GM18499 (cell line): Measurements from ENCODE around the gene WDR59.
A peak's percentile ranks its signal among the peaks of the same experiment; 100 is the strongest.
"Not testable (repeated sequence)": the region's sequence is repeated elsewhere in the genome, so short reads cannot be mapped to it uniquely, and the experiment has no call there.

Experiments used
- ATAC-seq: cut with Tn5 transposase; IDR thresholded peaks from one replicate; pipeline ENCODE4 v1.9.1; 2021; ENCODE audit warnings: moderate number of reproducible peaks; ENCODE audit not compliant: insufficient read depth, unreplicated experiment

The WDR59 gene, protein sequence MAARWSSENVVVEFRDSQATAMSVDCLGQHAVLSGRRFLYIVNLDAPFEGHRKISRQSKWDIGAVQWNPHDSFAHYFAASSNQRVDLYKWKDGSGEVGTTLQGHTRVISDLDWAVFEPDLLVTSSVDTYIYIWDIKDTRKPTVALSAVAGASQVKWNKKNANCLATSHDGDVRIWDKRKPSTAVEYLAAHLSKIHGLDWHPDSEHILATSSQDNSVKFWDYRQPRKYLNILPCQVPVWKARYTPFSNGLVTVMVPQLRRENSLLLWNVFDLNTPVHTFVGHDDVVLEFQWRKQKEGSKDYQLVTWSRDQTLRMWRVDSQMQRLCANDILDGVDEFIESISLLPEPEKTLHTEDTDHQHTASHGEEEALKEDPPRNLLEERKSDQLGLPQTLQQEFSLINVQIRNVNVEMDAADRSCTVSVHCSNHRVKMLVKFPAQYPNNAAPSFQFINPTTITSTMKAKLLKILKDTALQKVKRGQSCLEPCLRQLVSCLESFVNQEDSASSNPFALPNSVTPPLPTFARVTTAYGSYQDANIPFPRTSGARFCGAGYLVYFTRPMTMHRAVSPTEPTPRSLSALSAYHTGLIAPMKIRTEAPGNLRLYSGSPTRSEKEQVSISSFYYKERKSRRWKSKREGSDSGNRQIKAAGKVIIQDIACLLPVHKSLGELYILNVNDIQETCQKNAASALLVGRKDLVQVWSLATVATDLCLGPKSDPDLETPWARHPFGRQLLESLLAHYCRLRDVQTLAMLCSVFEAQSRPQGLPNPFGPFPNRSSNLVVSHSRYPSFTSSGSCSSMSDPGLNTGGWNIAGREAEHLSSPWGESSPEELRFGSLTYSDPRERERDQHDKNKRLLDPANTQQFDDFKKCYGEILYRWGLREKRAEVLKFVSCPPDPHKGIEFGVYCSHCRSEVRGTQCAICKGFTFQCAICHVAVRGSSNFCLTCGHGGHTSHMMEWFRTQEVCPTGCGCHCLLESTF

DNA sequence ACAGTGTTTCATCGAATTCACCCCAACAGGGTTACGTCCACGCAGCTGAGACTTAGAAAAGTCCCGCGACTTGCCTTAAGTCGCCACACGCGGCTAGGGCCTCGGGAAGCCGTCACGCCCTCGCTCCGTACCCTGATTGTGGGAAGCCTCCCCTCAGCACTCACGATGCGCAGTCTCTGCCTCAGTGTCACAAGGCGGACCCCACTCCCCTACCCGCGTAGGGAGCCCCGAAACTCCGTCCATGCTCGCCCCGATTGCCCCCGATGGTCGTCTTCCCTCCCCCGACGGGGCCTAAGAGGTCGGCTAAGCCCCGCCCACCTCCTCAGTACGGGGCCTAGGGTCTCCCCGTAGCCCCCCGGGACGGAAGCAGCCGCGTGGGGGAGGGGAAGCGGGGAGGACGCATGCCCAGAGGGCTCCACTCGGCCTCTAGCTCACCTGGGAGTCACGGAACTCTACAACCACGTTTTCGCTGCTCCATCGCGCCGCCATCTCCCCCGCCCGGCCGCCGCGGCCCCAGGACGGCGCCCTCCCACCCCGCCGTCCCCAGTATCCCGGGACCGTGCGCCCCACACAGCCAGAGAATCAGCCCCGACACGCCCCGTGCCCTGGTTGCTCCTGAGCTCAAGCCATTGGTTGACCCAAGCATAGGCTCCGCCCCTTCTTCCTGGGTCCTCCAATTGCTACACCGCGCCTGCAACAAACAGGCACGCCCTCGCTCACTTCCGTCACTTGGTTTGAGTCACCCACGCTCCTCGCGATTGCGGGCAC is at the start of gene WDR59:
TSS of gene WDR59 (minus strand) at position 595 of the 768 bp plus-strand sequence. CDS start at position 489, 106 bp downstream.
- ATAC-seq: peak; percentile 99

DNA sequence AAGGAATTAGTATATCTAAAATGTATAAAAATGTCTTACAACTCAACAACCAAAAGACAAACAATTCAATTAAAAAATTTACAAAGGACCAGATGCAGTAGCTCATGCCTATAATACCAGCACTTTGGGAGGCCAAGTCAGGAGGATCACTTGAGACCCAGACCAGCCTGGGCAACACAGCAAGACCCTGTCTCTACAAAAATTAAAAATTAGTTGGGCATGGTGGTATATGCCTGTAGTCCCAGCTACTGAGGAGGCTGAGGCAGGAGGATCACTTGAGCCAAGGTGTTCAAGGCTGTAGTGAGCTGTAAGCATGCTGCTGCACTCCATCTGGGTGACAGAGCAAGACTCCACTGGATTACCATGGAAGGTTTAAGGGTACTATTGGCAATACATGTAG is 47.7 kb upstream of the WDR59 start:
- ATAC-seq: no peak

DNA sequence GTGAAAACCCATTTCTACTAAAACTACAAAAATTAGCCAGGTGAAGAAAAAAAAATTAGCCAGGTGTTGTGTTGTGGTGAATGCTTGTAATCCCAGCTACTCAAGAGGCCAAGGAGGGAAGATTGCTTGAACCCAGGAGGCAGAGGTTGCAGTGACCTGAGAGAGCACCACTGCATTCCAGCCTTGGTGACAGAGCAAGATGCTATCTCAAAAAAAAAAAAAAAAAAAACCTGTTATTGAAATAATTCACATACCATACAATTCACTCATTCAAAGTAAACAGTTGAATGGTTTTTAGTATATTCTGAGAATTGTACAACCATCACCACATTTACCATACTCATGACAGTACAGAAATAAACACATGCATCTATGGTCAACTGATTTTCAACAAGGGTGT is 44.9 kb upstream of the WDR59 start:
- no peak for ATAC-seq

DNA sequence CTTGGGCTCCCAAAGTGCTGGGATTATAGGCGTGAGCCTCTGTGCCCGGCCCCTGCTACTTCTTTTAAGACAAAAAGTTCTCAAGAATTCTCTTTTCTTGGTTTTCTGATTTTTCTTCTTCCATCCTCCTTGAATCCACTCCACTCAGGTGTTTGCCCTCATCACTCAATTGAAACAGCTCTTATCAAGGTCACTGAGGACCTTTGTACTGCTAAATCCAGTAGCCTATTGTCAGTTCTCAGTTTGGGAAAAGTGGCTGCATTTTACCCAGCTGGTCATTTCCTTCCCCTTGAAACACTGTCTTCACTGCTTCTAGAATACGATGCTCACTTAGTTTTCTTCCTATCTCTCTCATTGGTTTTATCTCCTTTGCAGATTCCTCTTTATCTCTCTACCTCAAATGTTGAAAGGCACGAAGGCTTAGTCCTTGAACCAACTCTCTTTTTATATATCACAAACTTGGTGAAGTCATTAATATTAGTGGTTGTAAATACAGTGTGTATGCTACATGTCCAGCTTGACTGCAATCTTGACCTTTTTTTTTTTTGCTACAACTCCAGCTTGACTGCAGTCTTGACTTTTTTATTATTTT is 43.7 kb upstream of the WDR59 start:
- ATAC-seq: no peak

DNA sequence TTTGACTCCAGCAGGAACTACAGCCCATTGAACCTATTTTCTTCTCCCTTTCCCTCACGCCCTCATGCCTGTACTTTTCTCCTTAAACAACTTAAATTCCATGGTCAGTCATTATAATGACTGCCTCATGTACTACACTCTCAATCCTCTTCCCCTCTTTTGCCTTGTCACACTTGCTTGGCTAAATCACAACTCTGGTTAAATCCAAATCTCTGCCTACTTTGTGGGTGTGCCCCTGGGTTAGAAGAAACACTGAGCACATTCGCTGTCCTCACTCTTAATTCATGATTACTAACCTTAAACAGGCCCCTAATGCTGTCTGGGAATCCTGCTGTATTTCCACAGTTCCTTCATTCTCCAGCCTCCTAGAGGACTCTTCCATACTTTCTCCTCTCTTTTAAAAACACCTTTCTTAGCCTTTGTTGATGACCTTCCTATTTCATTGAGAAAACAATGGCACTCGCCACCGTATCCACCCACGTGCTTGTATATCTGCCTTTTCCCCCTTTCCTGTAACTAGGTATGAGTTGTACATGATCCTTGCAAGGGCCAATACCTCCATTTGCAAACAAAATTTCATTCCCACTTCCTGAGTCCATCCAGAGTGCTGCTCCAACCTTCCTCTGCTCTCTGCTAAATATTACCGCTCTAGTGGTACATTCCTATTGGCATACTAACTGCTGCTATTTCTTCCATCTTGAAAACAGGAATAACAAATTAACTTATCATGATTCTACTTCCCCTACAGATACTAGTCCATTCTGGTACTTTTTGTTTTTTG is 42.8 kb upstream of the WDR59 start:
- ATAC-seq: no peak

DNA sequence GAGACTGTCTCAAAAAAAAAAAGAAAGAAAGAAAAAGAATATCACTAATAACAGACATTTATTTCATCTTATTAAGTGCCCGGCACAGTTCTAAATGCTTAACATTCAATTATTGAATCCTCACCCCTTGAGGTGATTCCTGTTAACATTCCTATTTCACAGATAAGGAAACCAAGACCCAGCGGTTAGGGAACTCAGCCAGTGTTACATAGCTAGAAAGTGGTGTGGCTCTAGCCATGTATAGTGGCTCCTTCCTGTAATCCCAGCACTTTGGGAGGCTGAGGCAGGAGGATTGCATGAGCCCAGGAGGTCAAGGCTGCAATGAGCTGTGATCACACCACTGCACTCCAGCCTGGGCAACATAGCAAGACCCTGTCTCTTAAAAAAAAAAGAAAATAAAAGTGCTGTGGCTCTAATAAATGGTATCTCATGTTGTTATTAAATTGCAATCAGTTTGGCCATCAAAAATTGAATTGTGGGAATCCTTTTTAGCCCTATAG is 42.0 kb upstream of the WDR59 start:
- ATAC-seq: no peak

DNA sequence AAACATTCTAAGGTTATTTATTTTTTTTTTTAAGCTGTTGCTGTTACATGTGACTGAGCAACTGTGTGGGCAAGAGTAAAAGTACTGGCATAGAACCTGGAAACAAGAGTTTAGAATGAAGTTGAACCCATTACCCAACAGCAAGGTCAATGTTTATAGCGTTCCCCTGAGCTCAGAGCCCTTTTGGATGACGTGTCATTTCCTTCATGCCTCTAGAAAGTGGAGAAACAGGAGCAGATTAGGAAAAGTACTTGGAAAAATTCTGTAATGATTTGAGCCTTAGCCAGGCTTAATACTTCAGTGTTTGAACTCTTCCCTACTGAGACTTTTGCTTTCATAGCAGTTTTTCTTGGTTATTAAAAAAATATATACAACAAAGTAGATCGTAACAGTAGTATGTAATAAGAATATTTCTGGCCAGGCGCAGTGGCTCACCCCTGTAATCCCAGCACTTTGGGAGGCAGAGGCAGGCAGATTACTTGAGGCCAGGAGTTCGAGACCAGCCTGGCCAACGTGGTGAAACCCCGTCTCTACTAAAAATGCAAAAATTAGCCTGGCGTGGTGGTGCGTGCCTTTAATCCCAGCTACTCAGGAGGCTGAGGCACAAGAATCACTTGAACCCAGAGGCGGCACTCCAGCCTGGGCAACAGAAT is 41.4 kb upstream of the WDR59 start:
- ATAC-seq: not testable (repeated sequence)

DNA sequence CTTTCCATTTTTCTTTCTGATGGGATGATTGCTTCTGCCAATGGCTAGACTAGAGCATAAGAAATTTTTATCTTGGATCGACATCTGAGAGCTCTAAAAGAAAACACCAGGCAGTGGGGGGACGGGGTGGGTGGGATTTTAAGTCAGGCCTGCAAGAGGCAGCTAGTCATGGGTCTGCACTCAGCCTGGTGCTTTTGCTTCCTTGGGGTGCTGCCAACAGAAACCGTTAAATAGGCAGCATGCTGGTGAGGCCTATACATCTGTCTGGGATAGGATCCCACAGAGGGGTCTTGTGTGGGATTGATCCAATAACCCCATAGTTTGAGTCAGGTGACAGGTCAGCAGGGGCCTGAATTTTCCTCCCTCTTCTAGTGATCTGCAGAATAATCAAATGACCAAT is 40.8 kb upstream of the WDR59 start:
- ATAC-seq: no peak

DNA sequence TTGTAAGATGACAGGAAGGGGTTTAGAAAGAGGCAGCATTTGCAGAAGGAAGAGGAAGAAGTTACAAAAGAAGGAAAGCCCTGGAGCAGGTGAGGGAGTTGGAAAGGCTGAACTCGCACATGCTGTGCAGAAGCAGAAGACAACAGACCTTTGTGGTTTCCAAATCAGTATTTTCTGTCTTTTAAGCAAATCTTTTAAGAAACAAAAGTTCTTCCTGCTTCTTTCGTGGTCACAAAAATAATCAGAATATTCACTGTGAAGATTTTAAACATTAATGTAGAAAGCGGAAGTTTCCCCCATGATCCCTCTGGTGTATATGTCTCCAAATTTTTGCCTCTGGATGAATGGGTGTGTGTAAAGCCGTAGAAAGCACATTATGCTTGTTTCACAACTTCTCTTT is 39.7 kb upstream of the WDR59 start:
- ATAC-seq: no peak

DNA sequence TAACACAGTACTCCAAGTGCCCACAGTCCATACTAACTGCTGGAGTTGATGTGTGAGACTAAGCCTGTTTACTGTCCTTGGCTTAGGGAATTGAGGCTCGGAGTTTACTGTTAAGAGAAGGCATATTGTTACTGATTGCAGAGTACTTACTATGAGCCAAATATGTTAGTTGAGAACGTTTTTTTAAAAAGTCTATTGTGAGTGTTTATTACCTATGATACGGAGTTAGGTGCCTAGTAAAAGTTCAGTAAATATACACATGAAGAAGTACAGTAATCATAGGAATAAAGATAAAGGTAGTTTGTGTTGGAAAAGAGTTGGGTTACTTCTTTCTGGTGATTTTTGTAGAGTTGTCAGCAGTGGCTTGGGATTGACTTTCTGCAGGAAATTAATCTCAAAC is 39.3 kb upstream of the WDR59 start:
- ATAC-seq: no peak

DNA sequence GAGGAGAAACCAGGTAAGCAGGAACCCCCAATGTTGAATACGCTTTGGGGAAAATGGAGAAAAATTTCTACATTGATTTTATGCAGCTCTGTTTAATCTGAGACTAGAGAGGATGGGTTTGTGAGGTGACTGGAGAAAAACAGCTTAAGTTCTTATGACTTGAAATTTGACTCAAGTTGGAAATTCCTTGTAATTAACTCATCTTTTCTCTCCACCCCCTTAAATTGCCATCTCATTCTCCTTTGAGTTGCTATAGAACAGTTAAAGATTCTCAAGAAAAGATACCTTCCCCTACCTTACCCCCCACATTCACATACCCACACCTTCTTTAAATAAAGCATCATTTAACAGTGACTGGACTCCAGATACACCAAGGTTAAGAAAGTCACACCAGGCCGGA is 38.1 kb upstream of the WDR59 start:
- ATAC-seq: no peak

DNA sequence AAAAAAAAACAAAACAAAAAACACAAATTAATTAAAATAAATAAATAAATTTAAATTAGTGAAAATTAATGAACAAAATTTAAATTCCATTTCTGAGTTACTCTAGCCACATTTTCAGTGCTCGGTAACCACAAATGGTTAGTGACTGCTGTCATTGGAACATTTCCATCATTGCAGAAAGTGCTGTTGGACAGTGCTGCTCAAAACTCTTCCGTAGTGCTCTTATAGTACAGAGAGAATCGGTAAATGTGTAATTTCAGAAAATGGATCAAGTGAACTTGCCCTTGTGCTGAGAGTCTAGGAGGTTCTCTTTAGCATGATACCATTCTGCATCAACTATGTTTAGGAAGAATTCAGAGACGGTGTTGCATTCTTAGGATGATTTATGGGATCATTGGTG is 37.6 kb upstream of the WDR59 start:
- no peak for ATAC-seq

DNA sequence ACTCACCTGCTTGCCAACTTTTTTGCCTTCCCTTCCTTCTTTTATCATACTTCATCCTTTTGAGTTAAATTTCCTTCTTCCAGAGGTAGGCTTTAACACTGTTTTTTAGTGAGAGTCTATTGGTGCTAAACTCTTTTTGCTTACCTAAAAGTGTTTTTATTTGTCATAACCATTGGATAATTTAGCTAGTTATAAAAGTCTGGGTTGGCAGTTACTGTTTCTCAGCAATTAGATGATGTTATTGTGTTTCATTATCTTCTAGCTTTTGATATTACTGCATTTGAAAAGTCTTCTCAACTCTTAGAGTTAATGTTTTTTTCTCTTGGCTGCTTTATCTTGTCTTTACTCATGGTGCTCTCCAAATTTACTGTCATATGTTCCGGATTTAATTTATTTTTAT is 36.5 kb upstream of the WDR59 start:
- no peak for ATAC-seq

DNA sequence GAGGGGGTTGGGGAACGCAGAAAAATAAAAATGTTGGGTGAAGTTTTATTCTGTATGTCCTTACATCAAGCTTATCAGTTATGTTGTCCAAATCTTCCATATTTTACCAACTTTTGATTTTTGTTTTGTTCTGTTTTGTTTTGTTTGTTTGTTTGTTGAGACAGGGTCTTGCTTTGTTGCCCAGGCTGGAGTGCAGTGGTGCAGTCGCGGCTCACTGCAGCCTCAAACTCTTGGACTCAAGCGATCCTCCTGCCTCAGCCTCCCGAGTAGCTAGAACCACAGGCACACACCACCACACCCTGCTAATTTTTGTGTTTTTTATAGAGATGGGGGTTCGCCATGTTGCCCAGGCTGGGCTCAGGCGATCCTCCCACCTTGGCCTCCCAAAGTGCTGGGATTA is 34.7 kb upstream of the WDR59 start:
- ATAC-seq: no peak

DNA sequence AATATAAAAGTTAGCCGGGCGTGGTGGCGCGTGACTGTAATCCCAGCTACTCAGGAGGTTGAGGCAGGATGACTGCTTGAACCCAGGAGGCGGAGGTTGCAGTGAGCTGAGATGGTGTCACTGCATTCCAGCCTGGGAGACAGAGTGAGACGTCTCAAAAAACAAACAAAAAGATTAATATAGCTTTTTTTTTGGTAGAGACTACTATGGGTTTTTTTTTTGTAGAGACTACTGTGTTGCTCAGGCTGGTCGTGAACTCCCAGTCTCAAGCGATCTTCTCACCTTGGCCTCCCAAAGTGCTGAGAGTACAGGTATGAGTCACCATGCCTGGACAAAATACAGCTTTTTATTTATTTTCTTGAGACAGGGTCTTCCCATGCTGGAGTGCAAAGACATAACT is 34.1 kb upstream of the WDR59 start:
- ATAC-seq: no peak

DNA sequence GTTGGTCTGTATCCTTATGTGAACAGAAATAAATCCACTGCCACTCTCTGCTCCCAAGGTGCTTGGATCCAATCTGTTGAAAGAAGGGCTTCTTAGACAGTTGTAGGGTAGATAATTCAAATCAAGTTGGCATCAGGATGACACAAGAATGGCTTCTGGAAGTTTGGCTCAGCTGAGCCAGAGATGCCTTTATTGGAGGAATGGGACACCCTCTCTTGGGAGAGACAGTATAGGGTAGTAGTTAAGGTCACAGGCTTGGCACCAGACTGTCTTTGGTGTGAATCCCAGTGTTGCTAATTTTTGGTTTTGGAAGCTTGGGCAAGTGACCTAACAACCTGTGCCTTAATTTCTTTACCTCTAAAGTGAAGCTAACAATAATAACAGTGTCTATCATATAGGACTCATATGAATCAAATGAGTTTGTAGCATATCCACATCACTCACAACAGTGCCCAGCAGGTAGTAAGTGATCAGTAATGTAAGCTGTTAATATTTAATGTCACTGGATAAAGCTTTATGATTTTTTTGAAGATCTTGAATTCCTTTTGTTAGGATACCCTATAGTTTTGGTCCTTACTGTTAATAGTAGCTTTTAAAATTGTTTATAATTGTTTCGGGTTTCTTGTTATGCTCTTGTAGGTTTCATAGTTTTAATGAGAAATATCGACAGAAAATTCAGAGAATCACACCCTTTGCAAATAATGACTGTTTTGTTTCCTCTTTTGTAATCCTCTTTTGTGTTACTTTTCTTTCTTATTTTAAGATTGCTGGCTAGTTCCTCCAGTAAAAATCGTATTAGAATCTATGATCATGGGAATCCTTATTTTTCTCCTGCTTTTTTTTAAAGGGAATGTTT is 33.0 kb upstream of the WDR59 start:
- no peak for ATAC-seq

DNA sequence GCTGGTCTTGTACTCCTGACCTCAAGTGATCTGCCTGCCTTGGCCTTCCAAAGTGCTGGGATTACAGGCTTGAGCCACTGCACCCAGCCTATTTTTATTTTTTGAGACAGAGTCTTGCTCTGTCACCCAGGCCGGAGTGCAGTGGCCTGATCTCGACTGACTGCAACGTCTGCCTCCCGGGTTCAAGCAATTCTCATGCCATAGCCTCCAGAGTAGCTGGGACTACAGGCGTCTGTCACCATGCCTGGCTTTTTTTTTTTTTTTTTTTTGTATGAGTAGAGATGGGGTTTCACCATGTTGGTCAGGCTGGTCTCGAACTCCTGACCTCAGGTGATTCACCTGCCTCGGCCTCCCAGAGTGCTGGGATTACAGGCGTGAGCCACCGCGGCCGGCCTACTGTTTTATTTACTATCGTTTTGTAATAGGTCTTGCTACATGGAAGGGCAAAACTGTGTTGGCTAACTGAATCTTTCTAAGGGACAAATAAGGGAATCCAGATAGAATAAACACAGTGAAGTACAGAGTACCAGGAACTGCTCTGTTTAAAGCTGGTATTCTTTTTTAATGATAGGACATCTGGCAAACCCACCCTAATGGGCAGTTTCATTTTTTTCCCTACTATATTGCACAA is 31.6 kb upstream of the WDR59 start:
- ATAC-seq: not testable (repeated sequence)
